ENCODE measurements around the gene MEGF8.

The MEGF8 gene

GRCh38 chr19:42363614-42364346 is 38.3 kb downstream of the MEGF8 start (continued):
- no peak for TF ChIP-seq CSRNP3 (CRISPR knock-in tag; IDR thresholded peaks at IDR 0.05)
- TF ChIP-seq BACH2 (CRISPR knock-in tag; IDR thresholded peaks at IDR 0.05; ENCODE audit: borderline replicate concordance): no peak
- TF ChIP-seq CSDC2 (CRISPR knock-in tag; IDR thresholded peaks at IDR 0.05): no peak
- no peak for TF ChIP-seq ZNF70 (CRISPR knock-in tag; IDR thresholded peaks at IDR 0.05)

- TF ChIP-seq SNAI2 (CRISPR knock-in tag; IDR thresholded peaks at IDR 0.05): no peak
- TF ChIP-seq RARB (CRISPR knock-in tag; IDR thresholded peaks at IDR 0.05): no peak
- TF ChIP-seq ESRRG (CRISPR knock-in tag; IDR thresholded peaks at IDR 0.05): no peak
- TF ChIP-seq ZNF8 (CRISPR knock-in tag; IDR thresholded peaks at IDR 0.05): no peak
- ATAC-seq: no peak
These were observed 41.2 kb downstream of the MEGF8 start for GRCh38 chr19:42366673-42367072.

GRCh38 chr19:42367929-42368328 is 42.5 kb downstream of the MEGF8 start:
- TF ChIP-seq TOX (CRISPR knock-in tag; IDR thresholded peaks at IDR 0.05; ENCODE audit: borderline replicate concordance): no peak
- no peak for TF ChIP-seq CSRNP3 (CRISPR knock-in tag; IDR thresholded peaks at IDR 0.05)
- no peak for TF ChIP-seq SNAI2 (CRISPR knock-in tag; IDR thresholded peaks at IDR 0.05)
- TF ChIP-seq ZFP3 (CRISPR knock-in tag; IDR thresholded peaks at IDR 0.05): no peak
- no peak for TF ChIP-seq TCF4 (CRISPR knock-in tag; IDR thresholded peaks at IDR 0.05; ENCODE audit: borderline replicate concordance)
- no peak for TF ChIP-seq RARB (CRISPR knock-in tag; IDR thresholded peaks at IDR 0.05)
- TF ChIP-seq CSDC2 (CRISPR knock-in tag; IDR thresholded peaks at IDR 0.05): no peak
- TF ChIP-seq ZNF8 (CRISPR knock-in tag; IDR thresholded peaks at IDR 0.05): no peak
- no peak for TF ChIP-seq ZFP30 (CRISPR knock-in tag; IDR thresholded peaks at IDR 0.05)
- no peak for TF ChIP-seq ISL1 (CRISPR knock-in tag; IDR thresholded peaks at IDR 0.05)
- TF ChIP-seq ZC3H10 (CRISPR knock-in tag; IDR thresholded peaks at IDR 0.05): no peak
- TF ChIP-seq POU6F1 (CRISPR knock-in tag; IDR thresholded peaks at IDR 0.05; ENCODE audit: borderline replicate concordance, low read depth): no peak
- no peak for TF ChIP-seq CREB5 (CRISPR knock-in tag; IDR thresholded peaks at IDR 0.05; ENCODE audit: low read depth)
- TF ChIP-seq ZNF70 (CRISPR knock-in tag; IDR thresholded peaks at IDR 0.05): no peak
- ATAC-seq: no peak

GRCh38 chr19:42368360-42368759 is 42.9 kb downstream of the MEGF8 start:
- ATAC-seq: no peak
- no peak for TF ChIP-seq PATZ1 (CRISPR knock-in tag; IDR thresholded peaks at IDR 0.05; ENCODE audit: borderline replicate concordance)
- no peak for TF ChIP-seq TOX (CRISPR knock-in tag; IDR thresholded peaks at IDR 0.05; ENCODE audit: borderline replicate concordance)
- no peak for TF ChIP-seq TSHZ2 (CRISPR knock-in tag; IDR thresholded peaks at IDR 0.05)
- no peak for TF ChIP-seq GLIS3 (CRISPR knock-in tag; IDR thresholded peaks at IDR 0.05)
- TF ChIP-seq TCF4 (CRISPR knock-in tag; IDR thresholded peaks at IDR 0.05; ENCODE audit: borderline replicate concordance): no peak
- no peak for TF ChIP-seq ZFP30 (CRISPR knock-in tag; IDR thresholded peaks at IDR 0.05)
- TF ChIP-seq ZNF8 (CRISPR knock-in tag; IDR thresholded peaks at IDR 0.05): no peak
- TF ChIP-seq ZC3H10 (CRISPR knock-in tag; IDR thresholded peaks at IDR 0.05): no peak
- no peak for TF ChIP-seq ZFP3 (CRISPR knock-in tag; IDR thresholded peaks at IDR 0.05)
- TF ChIP-seq POU6F1 (CRISPR knock-in tag; IDR thresholded peaks at IDR 0.05; ENCODE audit: borderline replicate concordance, low read depth): no peak

All from SK-N-SH treated with all-trans-retinoic acid at 6 μM for 48 hours (cell line).